Stomach (tissue), 4 donors: Measurements from ENCODE around the gene GBX2.

Experiments
- EP300 ChIP-seq: sonication (generic); formaldehyde crosslinking; IDR thresholded peaks from one replicate; pipeline ENCODE4 v1.6.1; 2017; ENCODE audit warnings: antibody characterized with exemption
- POLR2AphosphoS5 ChIP-seq, 3 donors: sonication (generic); formaldehyde crosslinking; IDR thresholded peaks; one replicate each; pipeline ENCODE4 v1.6.1; 2016; ENCODE audit warnings: antibody characterized with exemption in 3 of 3

- TF ChIP-seq POLR2AphosphoS5 (IDR thresholded peaks at IDR 0.05) (no peak), EP300 (no peak)
These were observed 43.1 kb upstream of the GBX2 start for GRCh38 chr2:236211296-236211695.
